ENCODE data around the gene CDC42BPG. TPM values are rescaled to one million over a fixed set of nuclear protein-coding genes. Genes with fewer than 3 reads are reported as not detected.

CDC42BPG gene
- total and polyA plus RNA-seq, 8 donors = 6.8 to 25.9 (median 9.0) TPM

DNA sequence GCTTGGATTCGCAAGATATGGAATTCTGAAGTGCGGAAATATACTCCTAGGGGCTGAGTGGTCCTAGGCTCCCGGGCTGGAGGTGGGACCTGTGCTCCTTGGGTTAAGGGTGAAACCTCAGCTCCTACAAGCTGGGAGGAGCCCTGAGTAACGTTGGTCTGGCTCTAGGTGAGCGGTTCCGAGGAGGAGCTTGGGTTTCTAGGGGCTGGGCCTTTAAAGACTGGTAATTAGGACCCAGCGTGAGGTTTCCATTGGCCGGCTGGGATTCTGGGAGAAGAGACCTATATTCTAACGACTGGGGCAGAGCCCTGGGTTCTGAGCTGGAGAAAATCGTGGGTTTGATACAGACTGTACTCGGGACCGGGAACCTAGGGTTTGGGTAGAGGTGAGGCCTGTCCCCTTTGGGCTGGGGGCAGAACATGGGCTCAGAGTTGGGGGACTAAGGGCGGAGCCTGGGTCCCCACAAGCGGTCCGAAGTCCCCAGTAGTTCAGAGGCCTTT, 40.6 kb downstream of the CDC42BPG start:
- intact Hi-C loops (cut with DNase I) = no loop called here
- ATAC-seq = peak; percentile 14
- peaks cover 0 to 46% of the 10 kb centered on the region in 2 donors for H3K36me3 ChIP-seq

DNA sequence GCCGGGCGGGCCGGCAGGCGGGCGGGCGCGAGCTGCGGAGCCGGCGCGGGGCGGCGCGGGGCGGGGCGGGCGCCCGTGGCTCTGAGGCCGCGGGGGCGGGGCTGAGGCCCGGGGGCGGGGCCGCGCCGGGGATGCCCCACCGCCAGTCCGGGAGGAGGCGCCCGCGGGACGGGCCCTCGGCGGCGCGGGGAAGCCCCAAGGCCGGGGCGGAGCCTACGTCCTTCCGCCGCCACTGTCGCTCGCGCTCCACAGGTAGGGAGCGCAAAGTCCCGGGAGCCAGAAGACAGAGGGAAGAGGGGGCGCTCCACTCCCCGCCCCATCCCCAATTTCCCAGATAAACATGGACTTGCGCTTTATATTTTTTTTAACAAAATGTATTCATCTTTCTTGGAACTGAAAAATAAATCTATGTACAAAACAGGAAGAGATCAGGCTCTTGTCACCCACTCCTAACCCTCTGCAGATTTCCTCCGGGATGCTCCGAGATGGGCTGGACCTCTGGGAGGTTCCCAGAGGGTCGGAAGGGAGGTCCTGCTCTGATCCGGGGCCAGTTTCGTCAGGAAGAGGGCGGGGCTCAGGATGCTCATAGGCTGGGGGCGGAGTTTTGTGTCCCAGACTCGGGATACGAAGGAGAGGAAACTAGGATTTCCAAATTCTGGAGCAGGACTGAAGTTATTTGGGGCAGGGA, 41.2 kb downstream of the CDC42BPG start, which contains the start of gene MAP4K2:
MAP4K2 (minus strand) TSS at position 57 of the 688 bp plus-strand sequence. CDS start 65 bp downstream, outside the sequence.
- Histone ChIP-seq H3K27me3 (no peaks in the 10 kb centered on the region), H3K27ac (peak within 1 kb of the TSS; percentile 80 to 83), H3K9me3 (no peaks in the 10 kb centered on the region), H3K4me3 (peak within 1 kb of the TSS; percentile 51 to 65), H3K4me1 (peaks cover 8 to 42% of the 10 kb centered on the region in 2 donors), H3K36me3 (peaks cover 0 to 46% of the 10 kb centered on the region in 2 donors)
- DNase-seq = peak; percentile 83 to 98 (median 89)
- intact Hi-C loops (cut with DNase I) = no loop called here
- ATAC-seq = peak; percentile 95
- TF ChIP-seq, protein P1, sequence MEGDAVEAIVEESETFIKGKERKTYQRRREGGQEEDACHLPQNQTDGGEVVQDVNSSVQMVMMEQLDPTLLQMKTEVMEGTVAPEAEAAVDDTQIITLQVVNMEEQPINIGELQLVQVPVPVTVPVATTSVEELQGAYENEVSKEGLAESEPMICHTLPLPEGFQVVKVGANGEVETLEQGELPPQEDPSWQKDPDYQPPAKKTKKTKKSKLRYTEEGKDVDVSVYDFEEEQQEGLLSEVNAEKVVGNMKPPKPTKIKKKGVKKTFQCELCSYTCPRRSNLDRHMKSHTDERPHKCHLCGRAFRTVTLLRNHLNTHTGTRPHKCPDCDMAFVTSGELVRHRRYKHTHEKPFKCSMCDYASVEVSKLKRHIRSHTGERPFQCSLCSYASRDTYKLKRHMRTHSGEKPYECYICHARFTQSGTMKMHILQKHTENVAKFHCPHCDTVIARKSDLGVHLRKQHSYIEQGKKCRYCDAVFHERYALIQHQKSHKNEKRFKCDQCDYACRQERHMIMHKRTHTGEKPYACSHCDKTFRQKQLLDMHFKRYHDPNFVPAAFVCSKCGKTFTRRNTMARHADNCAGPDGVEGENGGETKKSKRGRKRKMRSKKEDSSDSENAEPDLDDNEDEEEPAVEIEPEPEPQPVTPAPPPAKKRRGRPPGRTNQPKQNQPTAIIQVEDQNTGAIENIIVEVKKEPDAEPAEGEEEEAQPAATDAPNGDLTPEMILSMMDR (IDR thresholded peaks at IDR 0.05) = no peak

More for the DNA sequence above, 40.6 kb downstream of the CDC42BPG start:
- Histone ChIP-seq H3K4me1 (peaks cover 8 to 45% of the 10 kb centered on the region in 2 donors), H3K27me3 (no peaks in the 10 kb centered on the region), H3K27ac (peak overlapping the region; percentile 68 to 83), H3K9me3 (no peaks in the 10 kb centered on the region), H3K4me3 (peak overlapping the region; percentile 51 to 65)
- TF ChIP-seq, protein P1 (IDR thresholded peaks at IDR 0.05) = no peak
- no peak for DNase-seq

DNA sequence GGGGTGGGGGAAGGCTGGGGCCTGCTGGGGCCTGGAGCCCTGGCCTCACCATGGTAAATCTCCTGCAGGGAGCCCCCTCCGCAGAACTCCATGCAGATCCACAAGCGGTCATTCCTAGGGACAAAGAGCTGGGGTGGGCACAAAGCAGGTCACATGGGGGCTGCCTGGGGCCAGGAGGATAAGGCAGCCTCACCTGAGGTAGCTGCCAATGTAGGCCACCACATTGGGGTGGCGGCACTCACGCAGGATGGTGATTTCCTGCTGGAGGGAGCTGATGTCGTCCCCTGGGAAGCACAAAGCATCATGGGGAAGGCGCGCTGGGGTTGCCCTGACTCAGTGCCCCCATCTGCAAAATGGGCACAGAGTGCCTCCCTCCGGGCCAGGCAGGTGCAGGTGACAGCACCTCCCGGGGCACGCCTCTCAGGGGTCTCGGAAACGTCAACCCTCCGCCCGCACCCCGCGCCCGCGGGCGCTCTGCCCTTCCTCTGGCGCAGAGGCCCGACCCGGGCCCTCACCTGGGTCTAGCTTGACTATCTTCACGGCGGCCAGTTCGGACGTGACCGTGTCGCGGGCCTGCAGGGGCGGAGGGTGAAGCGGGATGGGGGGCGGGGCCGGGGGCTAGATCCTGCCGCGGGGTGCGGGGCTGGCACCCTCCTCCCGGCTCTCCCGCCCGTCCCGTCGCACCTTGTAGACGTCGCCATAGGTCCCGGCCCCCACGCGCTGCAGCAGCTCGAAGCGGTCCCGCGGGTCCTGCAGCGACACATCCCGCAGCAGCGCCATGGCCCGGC, 41.9 kb downstream of the CDC42BPG start:
- peaks cover 0 to 46% of the 10 kb centered on the region in 2 donors for H3K36me3 ChIP-seq
- peak overlapping the region; percentile 70 to 80 for H3K27ac ChIP-seq
- peak in 1 of 4 donors; percentile 58 for DNase-seq
- H3K27me3 ChIP-seq = no peaks in the 10 kb centered on the region
- H3K4me1 ChIP-seq = peaks cover 8 to 42% of the 10 kb centered on the region in 2 donors
- peak overlapping the region; percentile 50 to 65 for H3K4me3 ChIP-seq
- ATAC-seq = no peak
- TF ChIP-seq, protein P1 (IDR thresholded peaks at IDR 0.05) = no peak
- intact Hi-C loops (cut with DNase I) = no loop called here
- H3K9me3 ChIP-seq = no peaks in the 10 kb centered on the region

DNA sequence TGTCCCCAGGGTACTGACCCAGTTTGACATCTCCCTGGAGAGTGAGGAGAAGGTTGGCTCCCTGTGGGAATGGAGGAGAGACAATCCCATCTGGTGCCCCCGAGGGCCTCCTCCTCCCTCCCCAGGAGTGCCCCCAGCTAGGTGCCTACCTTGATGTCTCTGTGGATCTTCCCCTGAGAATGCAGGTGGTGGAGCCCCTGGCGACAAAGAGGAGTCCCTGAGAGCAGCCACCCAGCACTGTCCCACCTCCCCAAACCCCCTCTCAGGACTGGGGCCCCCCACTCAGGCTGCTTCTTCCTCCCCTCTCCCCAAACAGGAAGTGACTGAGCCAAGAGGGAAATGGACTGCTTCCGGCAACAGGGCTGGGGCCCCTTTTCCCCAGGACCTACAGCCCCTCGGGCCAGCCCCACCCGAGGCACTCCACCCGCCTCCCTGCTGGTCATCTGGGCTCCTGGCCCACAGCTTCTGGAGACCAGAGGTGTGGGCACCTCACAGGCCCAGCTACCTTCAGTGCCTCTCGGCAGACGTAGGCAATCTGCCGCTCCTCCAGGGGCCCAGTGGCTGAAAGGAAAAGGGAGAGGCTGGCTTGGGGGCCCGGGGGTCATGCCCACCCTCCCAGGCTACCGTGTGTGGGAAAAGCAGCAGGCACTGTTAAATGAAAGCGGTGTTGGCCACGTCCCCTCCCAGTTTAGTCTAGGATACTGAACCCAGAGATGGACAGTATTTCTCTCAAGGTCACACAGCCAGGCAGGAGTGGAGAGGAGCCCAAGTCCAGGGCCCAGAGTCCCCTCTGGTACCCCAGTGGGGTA, 42.7 kb downstream of the CDC42BPG start:
- Histone ChIP-seq H3K4me3 (peak overlapping the region; percentile 50 to 65), H3K27me3 (no peaks in the 10 kb centered on the region), H3K4me1 (peaks cover 8 to 47% of the 10 kb centered on the region in 2 donors), H3K36me3 (peaks cover 0 to 46% of the 10 kb centered on the region in 2 donors), H3K9me3 (no peaks in the 10 kb centered on the region), H3K27ac (peak overlapping the region; percentile 70 to 80)
- ATAC-seq = no peak
- TF ChIP-seq, protein P1 (IDR thresholded peaks at IDR 0.05) = no peak
- DNase-seq = peak in 1 of 4 donors; percentile 26
- intact Hi-C loops (cut with DNase I) = no loop called here
